Measurements from ENCODE around the gene TIGD4.
"Not testable (repeated sequence)": the region's sequence is repeated elsewhere in the genome, so short reads cannot be mapped to it uniquely, and the experiment has no call there.

TIGD4 gene

GRCh38 chr4:152780267-152780778 is 793 bp upstream of the TIGD4 start:
- TF ChIP-seq CTCF (conservative IDR thresholded peaks at IDR 0.05) = no peak
- no peak for TF ChIP-seq ZFX (IDR thresholded peaks at IDR 0.05)
- peak overlapping the region; percentile 87 for H3K27ac ChIP-seq

GRCh38 chr4:152778656-152779512 is 646 bp downstream of the TIGD4 start:
- no peak for TF ChIP-seq CTCF (conservative IDR thresholded peaks at IDR 0.05)
- no peak for TF ChIP-seq ZFX (IDR thresholded peaks at IDR 0.05)
- H3K27ac ChIP-seq = peak overlapping the region; percentile 87

- no peak for TF ChIP-seq ZFX (IDR thresholded peaks at IDR 0.05)
- no peak for TF ChIP-seq CTCF (conservative IDR thresholded peaks at IDR 0.05)
- no peak overlapping the region for H3K27ac ChIP-seq
Observed at GRCh38 chr4:152777488-152777887, 2.0 kb downstream of the TIGD4 start.

GRCh38 chr4:152776352-152776751 is 3.2 kb downstream of the TIGD4 start:
- no peak overlapping the region for H3K27ac ChIP-seq
- TF ChIP-seq ZFX (IDR thresholded peaks at IDR 0.05) (no peak), CTCF (conservative IDR thresholded peaks at IDR 0.05) (no peak)

- TF ChIP-seq ZFX (IDR thresholded peaks at IDR 0.05) (no peak), CTCF (conservative IDR thresholded peaks at IDR 0.05) (no peak)
- no peak overlapping the region for H3K27ac ChIP-seq
Observed at GRCh38 chr4:152773953-152774352, 5.6 kb downstream of the TIGD4 start.

- TF ChIP-seq CTCF (conservative IDR thresholded peaks at IDR 0.05) = no peak
- TF ChIP-seq ZFX (IDR thresholded peaks at IDR 0.05) = no peak
- H3K27ac ChIP-seq = no peak overlapping the region
Observed at GRCh38 chr4:152773339-152773738, 6.2 kb downstream of the TIGD4 start.

- H3K27ac ChIP-seq = no peak overlapping the region
- TF ChIP-seq CTCF (conservative IDR thresholded peaks at IDR 0.05) (no peak), ZFX (IDR thresholded peaks at IDR 0.05) (no peak)
Observed at GRCh38 chr4:152771741-152772533, 7.6 kb downstream of the TIGD4 start.

GRCh38 chr4:152765069-152765737 is 14.3 kb downstream of the TIGD4 start:
- H3K27ac ChIP-seq = not testable (repeated sequence)

Data from C4-2B (cell line).